Naive thymus-derived CD4-positive, alpha-beta T cell (primary cell): ENCODE data around the gene TSHZ2. TPM values are rescaled to one million over a fixed set of nuclear protein-coding genes. Genes with fewer than 3 reads are reported as not detected.

Experiments
- ATAC-seq: fragments of 150-1000 bp; cut with Tn5 transposase; 2 replicates; pipeline ENCODE4 v1.10.0; 2021; ENCODE audit warnings: mild to moderate bottlenecking, moderate library complexity
- CTCF ChIA-PET: fragments of 350-600 bp; sonication (Branson Sonifier 250); formaldehyde crosslinking; loops from one replicate; lab custom pipeline; 2021; ENCODE audit warnings: antibody characterized with exemption; lab: Charles Lee
- POLR2A ChIA-PET: fragments of 350-600 bp; sonication (Branson Sonifier 250); formaldehyde crosslinking; loops from one replicate; lab custom pipeline; 2021; ENCODE audit warnings: antibody characterized with exemption, inconsistent platforms; lab: Charles Lee
- DNase-seq, 9 donors: peaks; one replicate each; pipeline versions ENCODE4 v3.0.0 to v3.0.0-alpha.2; 2020 to 2022; ENCODE audit warnings: mixed read lengths in 1 of 9
- H3K27ac ChIP-seq: one replicate; pipeline ENCODE4 v1.7.0; 2013; ENCODE audit warnings: mild to moderate bottlenecking, low read depth, low read length, moderate library complexity
- H3K27me3 ChIP-seq, 2 donors: one replicate each; pipeline ENCODE4 v1.7.0; 2013; ENCODE audit warnings: low read length in 2 of 2, mild to moderate bottlenecking in 2 of 2, moderate library complexity in 2 of 2; ENCODE audit not compliant: control insufficient read depth in 2 of 2, insufficient read depth in 2 of 2
- H3K36me3 ChIP-seq, 3 experiments: 1 replicate in 2 of 3; 2 replicates in 1 of 3; pipeline ENCODE4 v1.7.0; 2013; ENCODE audit warnings: low read length in 3 of 3, mild to moderate bottlenecking in 3 of 3, moderate library complexity in 1 of 3; ENCODE audit not compliant: insufficient read depth in 3 of 3, control insufficient read depth in 2 of 3
- H3K4me1 ChIP-seq, 2 donors: one replicate each; pipeline ENCODE4 v1.7.0; 2013; ENCODE audit warnings: low read length in 2 of 2, mild to moderate bottlenecking in 2 of 2, moderate library complexity in 1 of 2; ENCODE audit not compliant: control insufficient read depth in 2 of 2, insufficient read depth in 2 of 2
- H3K4me3 ChIP-seq: 2 replicates; pipeline ENCODE4 v1.7.0; 2013; ENCODE audit warnings: mild to moderate bottlenecking, low read length
- H3K9me3 ChIP-seq, 3 experiments: 1 replicate in 2 of 3; 2 replicates in 1 of 3; pipeline ENCODE4 v1.7.0; 2013; ENCODE audit warnings: low read length in 3 of 3; ENCODE audit not compliant: control insufficient read depth in 2 of 3
- H3K27ac Mint-ChIP-seq, 9 donors: one replicate each; pipeline ENCODE4 v1.8.0; 2020 to 2022; ENCODE audit warnings: mixed read lengths in 9 of 9, mild to moderate bottlenecking in 8 of 9, moderate library complexity in 5 of 9, inconsistent platforms in 2 of 9
- H3K27me3 Mint-ChIP-seq, 5 donors: one replicate each; pipeline ENCODE4 v1.8.0; 2021 to 2022; ENCODE audit warnings: mixed read lengths in 5 of 5, mild to moderate bottlenecking in 1 of 5
- H3K36me3 Mint-ChIP-seq, 5 donors: one replicate each; pipeline ENCODE4 v1.8.0; 2020 to 2022; ENCODE audit warnings: mixed read lengths in 5 of 5, mild to moderate bottlenecking in 3 of 5, inconsistent platforms in 1 of 5
- H3K4me1 Mint-ChIP-seq, 7 donors: one replicate each; pipeline ENCODE4 v1.8.0; 2020 to 2022; ENCODE audit warnings: mixed read lengths in 7 of 7, mild to moderate bottlenecking in 3 of 7, inconsistent platforms in 1 of 7
- H3K4me3 Mint-ChIP-seq, 10 donors: one replicate each; pipeline ENCODE4 v1.8.0; 2020 to 2022; ENCODE audit warnings: mild to moderate bottlenecking in 10 of 10, mixed read lengths in 10 of 10, moderate library complexity in 6 of 10, inconsistent platforms in 2 of 10
- H3K9me3 Mint-ChIP-seq, 11 donors: one replicate each; pipeline ENCODE4 v1.8.0; 2020 to 2022; ENCODE audit warnings: mixed read lengths in 11 of 11, mild to moderate bottlenecking in 4 of 11, inconsistent platforms in 1 of 11, moderate library complexity in 1 of 11
- intact Hi-C, 2 donors: fragments of 100-400 bp; cut with micrococcal nuclease; formaldehyde crosslinking; loops; one replicate each; pipeline ENCODE4 v1.15.1; 2023
- polyA plus RNA-seq, 2 donors: library from polyadenylated mRNA; unstranded; fragments of 300-500 nt; fragmentation: Illumina TruSeq; gene quantifications; one replicate each; pipeline ENCODE4 v1.2.3, GENCODE V29; 2021
- total RNA-seq, 6 experiments: library from RNA in 5 of 6; stranded (reverse) in 5 of 6; gene quantifications; 1 replicate in 5 of 6; 2 replicates in 1 of 6; pipeline ENCODE4 v1.2.3 and lab custom pipeline; 2021 to 2026

TSHZ2 gene
- total and polyA plus RNA-seq, 7 experiments from 2014 or later, result 6.0 to 84.5 (median 42.5) TPM

DNA sequence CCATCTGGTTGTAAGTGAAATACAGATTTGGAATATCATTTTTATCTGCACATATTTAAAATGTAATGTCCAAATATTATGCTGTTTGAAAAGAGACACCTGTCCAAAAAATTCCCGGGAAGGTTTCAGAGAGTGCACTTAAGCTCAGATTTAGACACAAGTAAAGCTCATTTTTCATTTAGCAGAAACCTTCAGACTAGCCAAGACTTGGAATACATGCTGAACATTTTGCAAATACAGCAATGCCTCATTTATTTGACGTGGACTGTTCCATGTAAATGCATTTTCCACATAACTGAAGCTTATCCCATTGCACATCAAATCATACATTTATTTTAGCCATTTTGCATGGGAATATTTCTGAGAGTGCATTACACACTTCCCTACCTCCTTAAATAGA is 340.8 kb downstream of the TSHZ2 start:
- no peak overlapping the region for H3K4me3 ChIP-seq
- no peaks in the 10 kb centered on the region for H3K4me1 ChIP-seq
- no peaks in the 10 kb centered on the region for H3K27me3 ChIP-seq
- no peak overlapping the region for H3K27ac Mint-ChIP-seq
- intact Hi-C loops, result no loop called here
- ChIA-PET CTCF (no interaction called here), POLR2A (no interaction called here)
- H3K4me3 Mint-ChIP-seq, result no peak overlapping the region
- ATAC-seq, result no peak
- no peaks in the 10 kb centered on the region for H3K36me3 ChIP-seq
- no peaks in the 10 kb centered on the region for H3K9me3 ChIP-seq
- peaks cover 6 to 44% (median 31%) of the 10 kb centered on the region in 5 donors for H3K36me3 Mint-ChIP-seq
- peaks cover 0 to 3% (median 0%) of the 10 kb centered on the region in 5 donors for H3K27me3 Mint-ChIP-seq
- H3K9me3 Mint-ChIP-seq, result peaks cover 0 to 24% (median 5%) of the 10 kb centered on the region in 11 donors
- no peak for DNase-seq
- H3K27ac ChIP-seq, result no peak overlapping the region
- peaks cover 0 to 5% (median 2%) of the 10 kb centered on the region in 7 donors for H3K4me1 Mint-ChIP-seq

DNA sequence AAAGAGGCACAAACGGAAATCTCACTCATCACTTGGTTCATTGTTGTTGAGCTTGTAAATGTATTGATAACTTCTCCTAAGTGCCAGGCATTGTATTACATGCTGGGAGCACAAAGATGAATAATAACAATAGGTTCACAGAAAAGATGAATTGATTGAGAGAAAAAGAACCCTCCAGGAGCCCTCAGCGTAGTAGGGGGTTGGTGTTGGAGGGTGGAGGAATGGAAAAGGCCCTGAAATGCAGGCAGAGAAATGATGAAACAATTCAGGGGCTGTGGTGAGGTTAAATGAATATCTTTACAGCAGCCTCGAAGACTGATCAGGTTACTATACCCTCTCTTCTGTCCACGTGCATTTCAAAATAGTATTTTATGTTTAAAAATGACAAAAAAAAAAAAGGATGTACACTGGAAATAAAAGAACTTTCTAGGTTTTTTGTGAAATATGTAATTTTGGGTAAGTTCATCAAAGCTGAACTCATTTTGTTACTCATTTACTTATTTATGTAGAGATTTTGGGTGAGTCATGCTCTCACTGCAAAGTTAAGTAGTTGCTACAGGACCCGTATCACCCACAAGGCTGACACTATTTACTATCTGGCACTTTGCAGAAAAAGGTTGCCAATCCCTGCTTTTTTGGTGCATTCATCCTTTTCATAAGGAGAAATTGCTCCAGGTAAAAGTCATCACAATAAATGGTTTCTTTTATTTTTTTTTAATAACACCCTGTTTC is 344.2 kb downstream of the TSHZ2 start:
- intact Hi-C loops, result no loop called here
- ChIA-PET POLR2A (no interaction called here), CTCF (interaction anchor here (0.6 kb wide), 1 partner anchor 168 kb away, joined by 3 read pairs; no protein-coding TSS in a partner anchor)
- DNase-seq (no peak), ATAC-seq (no peak)
- Mint-ChIP-seq H3K36me3 (peaks cover 11 to 44% (median 25%) of the 10 kb centered on the region in 5 donors), H3K9me3 (peaks cover 0 to 26% (median 8%) of the 10 kb centered on the region in 11 donors), H3K4me3 (no peak overlapping the region), H3K27ac (no peak overlapping the region), H3K27me3 (peaks cover 0 to 3% (median 0%) of the 10 kb centered on the region in 5 donors), H3K4me1 (peaks cover 6 to 30% (median 21%) of the 10 kb centered on the region in 7 donors)
- Histone ChIP-seq H3K9me3 (peaks cover 0 to 6% (median 0%) of the 10 kb centered on the region in 3 experiments), H3K27me3 (no peaks in the 10 kb centered on the region), H3K27ac (no peak overlapping the region), H3K4me1 (no peaks in the 10 kb centered on the region), H3K36me3 (no peaks in the 10 kb centered on the region), H3K4me3 (no peak overlapping the region)

DNA sequence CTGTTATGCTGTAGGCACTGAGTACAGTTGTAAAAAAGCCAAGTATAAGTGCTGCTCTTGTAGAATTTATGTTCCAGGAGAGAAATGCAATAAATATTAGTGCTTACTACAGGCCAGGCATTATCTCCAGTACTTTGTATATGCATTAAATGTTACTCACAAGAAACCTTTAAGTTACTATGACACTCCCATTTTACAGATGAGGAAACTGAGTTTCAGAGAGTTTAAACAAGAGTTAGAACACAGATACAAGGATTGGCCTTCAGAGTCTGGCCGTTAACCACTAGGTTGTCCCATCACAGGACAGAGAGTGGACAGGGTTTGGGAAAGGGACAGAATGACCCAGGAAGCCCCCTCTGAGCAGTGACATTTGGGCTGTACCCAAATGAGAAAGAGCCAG is 347.0 kb downstream of the TSHZ2 start:
- Mint-ChIP-seq H3K27ac (no peak overlapping the region), H3K4me1 (peaks cover 15 to 54% (median 38%) of the 10 kb centered on the region in 7 donors), H3K9me3 (peaks cover 0 to 26% (median 8%) of the 10 kb centered on the region in 11 donors), H3K4me3 (no peak overlapping the region), H3K36me3 (peaks cover 11 to 49% (median 25%) of the 10 kb centered on the region in 5 donors), H3K27me3 (no peaks in the 10 kb centered on the region)
- H3K27ac ChIP-seq, result no peak overlapping the region
- no peak for ATAC-seq
- no peaks in the 10 kb centered on the region for H3K27me3 ChIP-seq
- intact Hi-C loops, result no loop called here
- no peaks in the 10 kb centered on the region for H3K36me3 ChIP-seq
- ChIA-PET POLR2A (no interaction called here), CTCF (no interaction called here)
- no peak for DNase-seq
- peaks cover 0 to 6% (median 0%) of the 10 kb centered on the region in 3 experiments for H3K9me3 ChIP-seq
- peaks cover 0 to 11% of the 10 kb centered on the region in 2 donors for H3K4me1 ChIP-seq
- no peak overlapping the region for H3K4me3 ChIP-seq

DNA sequence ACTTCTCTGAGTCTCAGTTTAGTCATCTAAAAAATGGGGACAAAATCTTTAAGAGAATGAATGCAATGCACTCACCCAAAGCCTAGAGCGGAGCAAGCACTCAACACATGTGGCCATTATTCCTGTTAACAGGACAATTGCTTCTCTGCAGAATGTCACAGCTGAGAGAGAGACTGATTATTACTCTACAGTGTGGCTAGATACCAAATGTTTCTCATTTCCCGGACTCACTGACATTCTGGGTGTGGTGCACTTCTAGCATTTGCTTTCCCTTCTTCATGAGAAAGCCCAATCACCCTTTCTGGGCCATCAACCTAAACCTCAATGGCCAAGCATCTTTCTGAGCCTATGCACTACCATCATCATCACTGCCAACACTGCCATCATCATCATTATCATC is 347.6 kb downstream of the TSHZ2 start:
- H3K27me3 Mint-ChIP-seq, result no peaks in the 10 kb centered on the region
- H3K27ac Mint-ChIP-seq, result peak overlapping the region in 1 of 9 donors; percentile 13
- peak overlapping the region in 1 of 10 donors; percentile 1 for H3K4me3 Mint-ChIP-seq
- H3K4me3 ChIP-seq, result no peak overlapping the region
- ChIA-PET CTCF (no interaction called here), POLR2A (no interaction called here)
- peaks cover 0 to 6% (median 0%) of the 10 kb centered on the region in 3 experiments for H3K9me3 ChIP-seq
- H3K4me1 ChIP-seq, result peaks cover 0 to 11% of the 10 kb centered on the region in 2 donors
- intact Hi-C loops, result no loop called here
- DNase-seq, result no peak
- H3K27me3 ChIP-seq, result no peaks in the 10 kb centered on the region
- peaks cover 0 to 26% (median 8%) of the 10 kb centered on the region in 11 donors for H3K9me3 Mint-ChIP-seq
- ATAC-seq, result no peak
- H3K27ac ChIP-seq, result no peak overlapping the region
- no peaks in the 10 kb centered on the region for H3K36me3 ChIP-seq
- H3K36me3 Mint-ChIP-seq, result peaks cover 11 to 53% (median 29%) of the 10 kb centered on the region in 5 donors
- H3K4me1 Mint-ChIP-seq, result peaks cover 15 to 59% (median 38%) of the 10 kb centered on the region in 7 donors

DNA sequence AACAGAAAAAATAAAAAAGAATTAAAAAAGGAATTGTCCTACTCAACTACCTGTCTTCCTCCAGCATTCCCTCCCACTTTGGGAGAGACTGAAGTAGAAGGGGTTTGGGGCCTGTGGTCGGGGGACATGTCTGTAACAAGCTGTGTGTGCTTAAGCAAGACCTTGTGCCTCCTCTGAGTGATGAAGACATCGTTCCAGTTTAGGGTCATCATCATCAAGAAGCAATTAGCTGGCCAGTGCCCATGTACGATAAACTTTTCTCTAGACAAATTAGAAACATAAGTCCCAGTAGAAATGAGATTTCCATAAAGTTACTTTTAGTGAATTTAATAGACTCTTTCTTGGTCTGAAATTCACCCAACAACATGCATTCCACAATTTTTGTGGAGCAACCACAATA is 348.5 kb downstream of the TSHZ2 start:
- intact Hi-C loops, result no loop called here
- Mint-ChIP-seq H3K36me3 (peaks cover 11 to 55% (median 28%) of the 10 kb centered on the region in 5 donors), H3K27me3 (peaks cover 0 to 3% (median 0%) of the 10 kb centered on the region in 5 donors), H3K4me1 (peaks cover 11 to 59% (median 38%) of the 10 kb centered on the region in 7 donors), H3K4me3 (no peak overlapping the region), H3K9me3 (peaks cover 0 to 24% (median 9%) of the 10 kb centered on the region in 11 donors), H3K27ac (no peak overlapping the region)
- Histone ChIP-seq H3K4me3 (no peak overlapping the region), H3K27me3 (no peaks in the 10 kb centered on the region), H3K4me1 (peaks cover 0 to 11% of the 10 kb centered on the region in 2 donors), H3K36me3 (no peaks in the 10 kb centered on the region), H3K9me3 (peaks cover 0 to 6% (median 0%) of the 10 kb centered on the region in 3 experiments), H3K27ac (no peak overlapping the region)
- no peak for DNase-seq
- ChIA-PET CTCF (no interaction called here), POLR2A (no interaction called here)
- ATAC-seq, result no peak

DNA sequence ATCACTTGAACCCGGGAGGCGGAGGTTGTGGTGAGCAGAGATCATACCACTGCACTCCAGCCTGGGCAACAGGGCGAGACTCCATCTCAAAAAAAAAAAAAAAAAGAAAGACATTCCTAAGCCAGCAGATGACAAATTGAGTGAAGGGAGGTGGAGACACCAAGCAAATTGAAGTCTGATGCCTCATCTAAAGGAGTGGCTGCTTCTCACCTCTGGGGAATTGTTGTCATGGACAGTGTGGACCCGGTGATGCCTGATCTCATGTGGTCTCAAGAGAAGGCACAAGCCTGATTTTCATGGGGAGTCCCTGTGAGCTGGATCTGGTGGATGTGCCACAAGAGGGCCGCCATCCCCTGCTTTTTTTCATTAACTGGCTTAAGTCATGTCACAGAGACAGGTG is 349.4 kb downstream of the TSHZ2 start:
- no peak overlapping the region for H3K27ac ChIP-seq
- H3K4me3 ChIP-seq, result no peak overlapping the region
- peaks cover 0 to 3% (median 0%) of the 10 kb centered on the region in 5 donors for H3K27me3 Mint-ChIP-seq
- peaks cover 0 to 6% (median 0%) of the 10 kb centered on the region in 3 experiments for H3K9me3 ChIP-seq
- intact Hi-C loops, result no loop called here
- CTCF ChIA-PET, result no interaction called here
- H3K27me3 ChIP-seq, result no peaks in the 10 kb centered on the region
- H3K9me3 Mint-ChIP-seq, result peaks cover 0 to 21% (median 9%) of the 10 kb centered on the region in 11 donors
- H3K4me1 ChIP-seq, result peaks cover 0 to 11% of the 10 kb centered on the region in 2 donors
- H3K4me3 Mint-ChIP-seq, result peak overlapping the region in 1 of 10 donors; percentile 33
- DNase-seq, result no peak
- no peaks in the 10 kb centered on the region for H3K36me3 ChIP-seq
- no peak for ATAC-seq
- peaks cover 11 to 59% (median 38%) of the 10 kb centered on the region in 7 donors for H3K4me1 Mint-ChIP-seq
- peak overlapping the region in 3 of 9 donors; percentile 75 to 90 (median 78) for H3K27ac Mint-ChIP-seq
- peaks cover 12 to 52% (median 26%) of the 10 kb centered on the region in 5 donors for H3K36me3 Mint-ChIP-seq
- POLR2A ChIA-PET, result no interaction called here
